Retina (tissue), 1 donor: ENCODE data around the gene KHDC1.
"Not testable (repeated sequence)": the region's sequence is repeated elsewhere in the genome, so short reads cannot be mapped to it uniquely, and the experiment has no call there.

Experiments used
- DNase-seq: peaks from one replicate; pipeline ENCODE4 v3.0.0-alpha.2; 2016

KHDC1 gene

GRCh38 chr6:73248192-73248903 lies 14.6 kb downstream of the KHDC1 start:
- no peak for DNase-seq

- no peak for DNase-seq
Observed at GRCh38 chr6:73242001-73242400, 21.0 kb downstream of the KHDC1 start.

- no peak for DNase-seq
Observed at GRCh38 chr6:73240730-73241129, 22.3 kb downstream of the KHDC1 start.

- no peak for DNase-seq
Observed at GRCh38 chr6:73236144-73236750, 26.7 kb downstream of the KHDC1 start.

- no peak for DNase-seq
Observed at GRCh38 chr6:73234733-73235132, 28.3 kb downstream of the KHDC1 start.

GRCh38 chr6:73233971-73234370 lies 29.0 kb downstream of the KHDC1 start:
- DNase-seq, result not testable (repeated sequence)

GRCh38 chr6:73233048-73233447 lies 29.9 kb downstream of the KHDC1 start:
- DNase-seq, result no peak

GRCh38 chr6:73231986-73232391 lies 31.0 kb downstream of the KHDC1 start:
- no peak for DNase-seq

GRCh38 chr6:73227606-73228255 lies 35.3 kb downstream of the KHDC1 start:
- DNase-seq, result no peak

- DNase-seq, result no peak
Observed at GRCh38 chr6:73225396-73225795, 37.6 kb downstream of the KHDC1 start, which contains the start of gene KHDC1L. Gene KHDC1L, minus strand, starts transcription at chr6:73225496. Its CDS starts 88 bp downstream, at chr6:73225408.

- no peak for DNase-seq
Observed at GRCh38 chr6:73216859-73217258, 46.1 kb downstream of the KHDC1 start.

GRCh38 chr6:73209117-73209516 lies 53.9 kb downstream of the KHDC1 start:
- DNase-seq, result no peak

GRCh38 chr6:73207221-73207837 lies 55.7 kb downstream of the KHDC1 start:
- no peak for DNase-seq

- no peak for DNase-seq
Observed at GRCh38 chr6:73204252-73204651, 58.7 kb downstream of the KHDC1 start.

- DNase-seq, result no peak
Observed at GRCh38 chr6:73203098-73203497, 59.9 kb downstream of the KHDC1 start.

- DNase-seq, result no peak
Observed at GRCh38 chr6:73200735-73201134, 62.3 kb downstream of the KHDC1 start.

GRCh38 chr6:73200247-73200646 lies 62.7 kb downstream of the KHDC1 start:
- no peak for DNase-seq

- DNase-seq, result no peak
Observed at GRCh38 chr6:73194744-73195143, 68.3 kb downstream of the KHDC1 start.

GRCh38 chr6:73193302-73193701 lies 69.7 kb downstream of the KHDC1 start:
- DNase-seq, result not testable (repeated sequence)
